ENCODE data around the gene KRTAP22-2.

Gene KRTAP22-2

DNA sequence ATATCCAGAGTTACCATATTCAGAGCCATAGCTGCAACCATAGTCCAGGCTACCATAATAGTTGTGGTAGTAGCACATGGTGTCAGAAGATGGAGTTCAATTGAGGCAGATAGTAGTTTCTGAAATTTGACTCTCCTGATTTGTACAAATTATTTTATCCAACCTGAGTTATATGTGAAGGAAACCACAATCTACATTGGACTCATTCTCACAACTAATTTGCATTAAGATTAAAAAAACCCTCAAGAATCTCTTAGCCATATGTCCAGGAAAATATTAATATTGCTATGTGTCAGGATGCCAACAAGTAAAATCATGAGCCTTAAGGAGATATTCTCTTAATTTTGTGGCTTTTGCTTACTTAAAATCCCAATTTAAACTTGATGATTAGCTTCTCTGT lies at the start of gene KRTAP22-2:
KRTAP22-2 (minus strand) TSS at position 101 of the 400 bp plus-strand sequence.
- no peak for DNase-seq

DNA sequence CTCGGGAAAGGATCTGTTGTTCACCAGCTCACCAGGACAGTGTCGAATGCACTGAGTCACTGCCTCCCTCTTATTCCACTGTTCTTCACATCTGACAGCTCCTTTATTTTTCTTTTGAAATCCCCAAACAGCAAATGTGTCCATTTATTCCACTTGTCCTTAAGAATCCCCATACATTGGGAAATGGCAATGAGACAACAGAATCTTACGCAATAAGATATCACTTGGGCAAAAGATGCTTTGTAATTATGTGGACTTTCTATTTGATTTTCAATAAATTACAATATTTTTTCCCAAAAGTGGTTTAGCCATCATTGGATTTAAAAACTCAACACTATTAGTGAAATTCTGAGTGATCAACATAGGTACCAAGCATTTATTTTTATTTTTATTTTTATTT lies 48.5 kb upstream of the KRTAP22-2 start:
- DNase-seq: no peak

DNA sequence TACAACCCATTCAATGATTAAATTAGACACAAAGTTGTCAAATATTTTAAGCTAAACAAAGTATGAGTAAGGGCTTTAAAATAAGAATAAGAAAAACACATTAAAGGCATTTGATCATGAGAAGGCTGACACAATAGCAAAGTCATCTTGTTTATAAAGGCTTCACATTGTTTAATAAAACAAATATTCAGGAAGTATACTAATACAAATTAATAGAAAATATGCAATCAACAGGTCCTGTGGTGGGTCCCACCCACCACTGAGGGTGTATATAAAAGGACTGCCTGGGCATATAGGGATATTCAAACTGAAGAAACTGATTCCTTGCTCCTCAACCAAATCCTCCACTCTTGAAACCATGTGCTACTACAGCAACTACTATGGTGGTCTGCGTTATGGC lies 44.7 kb upstream of the KRTAP22-2 start, which contains the start of gene KRTAP20-2:
KRTAP20-2 (plus strand) TSS at position 301 of the 400 bp plus-strand sequence; CDS start at position 359, 58 bp downstream.
- no peak for DNase-seq

DNA sequence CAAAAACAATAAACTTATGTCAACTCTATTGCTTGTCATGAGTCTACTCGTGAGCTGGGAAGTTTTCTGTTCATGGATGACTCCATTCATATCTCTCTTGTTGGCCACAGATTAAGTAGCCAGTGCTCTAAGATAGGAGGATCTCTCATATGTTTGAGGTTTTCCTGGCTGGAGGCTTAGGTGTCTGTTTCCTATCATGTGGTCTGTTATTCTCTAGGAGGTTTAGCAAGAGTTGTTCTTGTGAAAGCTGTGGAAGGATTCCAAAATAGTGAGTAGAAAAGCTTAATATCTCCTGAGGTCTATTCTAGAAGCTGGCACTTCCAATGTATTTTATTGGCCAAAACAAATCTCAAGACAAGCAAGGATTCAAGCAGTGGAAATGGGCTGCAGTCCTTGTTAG lies 39.0 kb upstream of the KRTAP22-2 start:
- no peak for DNase-seq

DNA sequence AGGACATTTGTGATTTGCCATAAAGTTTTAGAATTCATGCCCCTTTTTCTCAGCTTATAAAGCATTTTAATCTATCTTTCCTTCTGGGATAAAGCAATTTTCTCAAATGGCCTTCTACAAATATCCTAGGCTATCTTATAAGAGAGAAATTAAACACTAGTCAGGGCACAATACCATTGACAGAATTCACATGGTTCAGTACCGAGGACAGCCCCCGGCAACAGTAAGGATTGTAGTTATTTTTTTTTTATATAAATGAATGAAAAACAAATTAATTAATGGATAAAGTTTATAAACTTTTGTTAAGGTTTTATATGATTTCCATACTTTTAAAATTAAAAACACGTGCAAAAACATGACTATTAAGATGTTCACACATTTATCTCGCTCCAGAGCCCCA lies 37.9 kb upstream of the KRTAP22-2 start:
- no peak for DNase-seq

DNA sequence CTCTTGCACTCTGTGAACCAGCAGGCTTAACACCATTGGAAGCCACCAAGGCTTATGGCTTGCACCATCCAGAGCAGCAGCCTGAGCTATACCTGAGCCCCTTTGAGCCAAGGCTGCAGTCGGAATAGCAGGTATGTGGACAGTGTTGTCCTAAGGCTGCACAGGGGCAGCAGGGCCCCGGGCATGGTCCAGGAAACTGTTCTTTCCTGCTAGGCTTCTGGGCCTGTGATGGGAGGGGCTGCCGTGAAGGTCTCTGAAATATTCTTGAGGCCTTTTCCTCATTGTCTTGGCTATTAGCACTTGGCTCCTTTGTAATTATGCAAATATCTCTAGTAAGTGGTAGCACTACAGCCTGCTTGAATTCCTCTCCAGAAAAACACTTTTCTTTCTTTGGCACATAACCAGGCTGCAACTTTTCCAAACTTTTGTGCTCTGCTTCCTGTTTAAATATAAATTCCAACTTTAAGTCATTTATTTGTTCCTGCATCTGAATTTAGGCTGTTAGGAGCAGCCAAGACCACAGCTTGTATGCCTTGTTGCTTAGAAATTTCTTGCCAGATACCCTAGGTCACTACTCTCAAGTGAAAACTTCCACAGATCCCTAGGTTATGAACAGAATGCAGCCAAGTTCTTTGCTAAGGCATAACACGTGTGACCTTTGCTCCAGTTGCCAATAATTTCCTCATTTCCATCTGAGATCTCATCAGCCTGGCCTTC lies 35.4 kb upstream of the KRTAP22-2 start:
- no peak for DNase-seq

DNA sequence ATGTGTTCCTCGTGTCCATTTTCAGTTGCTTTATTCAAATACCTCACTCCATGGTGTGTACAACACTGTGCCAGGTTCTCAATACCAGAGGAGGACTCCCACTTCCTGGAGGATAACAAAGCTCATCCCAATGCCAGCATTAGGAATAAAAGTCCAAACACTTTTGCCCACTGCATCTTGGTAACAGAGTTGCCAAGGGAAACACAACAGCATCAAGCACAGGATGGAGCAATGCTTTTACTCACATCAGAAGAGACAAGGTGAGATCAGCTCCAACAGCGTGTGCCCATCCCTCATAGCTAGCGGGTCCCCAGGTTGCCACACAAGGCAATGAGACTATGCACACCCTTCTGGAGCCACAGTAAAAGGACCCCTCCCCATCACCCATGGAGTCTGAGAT lies 33.2 kb upstream of the KRTAP22-2 start:
- DNase-seq: no peak

DNA sequence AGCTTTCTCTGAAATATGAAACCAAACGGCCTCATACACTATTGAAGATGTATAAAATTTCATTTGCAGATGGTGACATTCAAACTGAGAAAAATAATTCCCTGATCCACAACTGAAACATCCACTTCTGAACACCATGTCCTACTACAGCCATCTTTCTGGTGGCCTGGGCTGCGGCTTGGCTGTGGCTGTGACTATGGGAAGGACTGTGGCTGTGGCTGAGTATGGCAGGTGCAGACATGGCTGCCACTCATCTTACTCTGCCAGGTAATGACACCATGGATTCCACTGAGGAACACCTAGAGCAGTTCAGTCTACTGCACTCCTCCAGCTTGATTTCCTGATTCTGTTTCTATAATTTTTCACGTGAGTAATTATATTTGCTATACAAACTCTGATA lies 30.3 kb upstream of the KRTAP22-2 start, which contains the start of gene KRTAP20-4:
KRTAP20-4 (plus strand) TSS at position 106 of the 400 bp plus-strand sequence.
- no peak for DNase-seq

DNA sequence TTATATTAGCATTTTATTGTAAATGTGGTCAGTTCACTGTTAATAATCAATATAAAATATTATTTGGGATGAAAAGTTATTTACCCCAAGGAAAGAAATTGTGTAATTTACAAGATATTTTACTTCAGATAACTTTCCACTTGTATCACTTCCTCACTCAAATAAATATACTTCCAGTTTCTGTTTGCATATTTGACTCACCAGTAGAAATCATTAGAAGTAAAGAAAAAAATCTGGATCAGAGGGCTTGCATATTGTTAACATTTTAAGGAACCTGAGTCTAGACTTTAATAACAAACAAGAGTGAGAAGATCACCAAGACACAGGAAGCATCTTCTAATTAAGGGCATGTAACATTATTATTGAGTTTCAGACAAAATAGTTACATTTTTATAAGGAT lies 29.9 kb upstream of the KRTAP22-2 start:
- no peak for DNase-seq

DNA sequence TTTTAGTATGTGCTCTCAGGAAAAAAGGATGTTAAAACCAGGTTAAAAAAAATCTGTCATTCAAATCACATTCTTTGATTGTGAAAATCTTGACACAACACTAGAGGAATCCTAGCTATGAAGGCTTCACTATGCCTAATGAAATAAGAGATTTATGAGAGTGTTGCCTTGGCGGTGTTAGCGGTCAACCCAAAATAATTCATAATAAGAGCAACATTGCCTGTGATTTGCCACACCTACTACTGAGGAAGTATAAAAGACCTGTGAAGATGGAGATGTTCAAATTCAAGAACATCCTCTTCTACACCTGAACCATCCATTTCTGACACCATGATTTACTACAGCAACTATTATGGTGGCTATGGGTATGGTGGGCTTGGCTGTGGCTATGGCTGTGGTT lies 25.9 kb upstream of the KRTAP22-2 start, which contains the start of gene KRTAP20-1:
KRTAP20-1 (plus strand) TSS at position 301 of the 400 bp plus-strand sequence; CDS start at position 331, 30 bp downstream.
- DNase-seq: no peak

DNA sequence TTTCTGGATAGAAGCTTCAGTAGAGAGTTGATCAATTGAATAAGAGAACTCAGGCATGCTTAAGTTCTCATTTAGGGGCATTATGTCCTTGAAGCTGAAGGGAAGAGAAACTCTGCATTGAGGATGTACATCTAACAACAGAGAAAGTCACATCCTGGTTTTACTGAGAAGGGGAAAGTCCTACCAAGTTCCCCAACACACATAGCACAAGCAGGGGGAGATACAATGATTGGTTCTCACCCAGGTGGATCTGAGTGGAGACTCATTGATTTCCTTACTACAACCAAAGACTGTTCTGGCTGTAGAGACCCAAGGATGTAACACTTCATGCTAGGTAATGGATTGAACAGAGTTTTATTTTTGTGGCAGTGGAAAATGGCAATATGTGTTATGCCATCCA lies 25.0 kb upstream of the KRTAP22-2 start:
- DNase-seq: no peak

DNA sequence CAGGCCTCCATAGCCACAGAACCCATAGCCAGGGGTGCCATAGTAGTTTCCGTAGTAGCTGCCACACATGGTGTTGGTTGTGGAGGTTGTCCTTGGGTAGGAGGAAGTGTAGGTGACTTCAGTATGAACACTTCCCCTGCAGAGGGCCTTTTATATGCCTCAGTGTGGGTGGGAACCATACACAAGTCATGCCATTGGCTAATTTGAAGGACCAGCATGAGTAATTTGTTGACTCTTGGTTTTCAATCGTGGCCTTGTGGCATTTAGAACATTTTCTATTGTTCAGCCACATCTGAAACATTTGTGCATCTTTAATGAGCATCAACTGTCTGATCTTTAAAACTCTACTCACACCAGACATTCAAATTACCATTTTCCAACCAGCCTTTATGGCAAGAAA lies 23.6 kb upstream of the KRTAP22-2 start, which contains the start of gene KRTAP6-1:
KRTAP6-1 (minus strand) TSS at position 95 of the 400 bp plus-strand sequence; CDS start at position 69, 26 bp downstream.
- no peak for DNase-seq

DNA sequence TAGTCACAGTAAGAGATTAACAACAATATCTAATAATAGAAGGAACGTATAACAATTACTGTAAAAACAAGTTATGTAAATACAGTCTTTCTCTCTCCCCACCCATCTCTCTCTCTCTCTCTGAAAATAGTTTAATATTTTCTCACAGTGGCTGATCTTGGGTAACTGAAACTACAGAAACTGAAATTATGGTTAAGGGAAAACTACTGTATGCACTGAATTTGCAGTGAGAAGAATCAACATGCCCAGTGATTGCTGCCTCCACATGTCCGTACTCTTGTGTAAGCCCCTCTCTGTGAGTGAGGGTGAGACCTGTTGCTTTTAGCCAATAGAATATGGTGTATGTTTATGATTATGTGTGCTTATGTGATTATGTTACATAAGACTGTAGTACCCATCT lies 21.9 kb upstream of the KRTAP22-2 start:
- DNase-seq: no peak

DNA sequence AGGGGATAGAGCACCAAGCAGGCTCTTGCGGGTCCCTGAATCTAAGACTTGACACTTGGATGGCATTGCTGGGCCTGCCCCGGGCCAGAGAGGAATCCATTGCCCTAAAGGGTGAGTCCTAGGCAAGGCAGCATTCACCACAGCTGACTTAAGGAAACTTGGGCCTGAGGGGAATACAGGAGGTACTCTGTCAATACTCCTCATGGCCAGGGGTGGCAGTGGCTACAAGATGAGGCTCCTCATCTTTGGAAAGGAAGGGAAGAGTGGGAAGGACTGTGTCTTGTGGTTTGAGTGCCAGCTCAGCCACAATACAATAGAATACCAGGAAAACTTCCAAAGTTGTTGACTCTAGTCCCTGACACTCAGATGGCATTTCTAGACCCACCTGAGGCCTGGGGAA lies 15.8 kb upstream of the KRTAP22-2 start:
- no peak for DNase-seq

DNA sequence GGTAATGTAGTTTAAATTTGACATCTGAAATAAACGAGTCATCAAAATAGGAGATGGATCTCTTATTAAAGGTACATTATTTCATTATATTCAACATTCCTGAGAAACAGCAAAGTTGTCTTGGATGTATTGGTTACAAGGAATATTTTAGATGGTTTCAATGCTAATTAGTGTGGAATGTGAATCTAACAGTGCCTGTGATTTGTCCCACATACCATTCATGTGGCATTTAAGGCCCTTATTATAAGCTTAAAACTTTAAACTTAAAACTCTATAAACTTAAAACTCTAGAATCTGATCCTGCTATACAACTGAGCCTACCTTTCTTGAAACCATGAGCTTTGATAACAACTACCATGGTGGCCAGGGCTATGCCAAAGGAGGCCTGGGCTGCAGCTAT lies 10.6 kb upstream of the KRTAP22-2 start, which contains the start of gene KRTAP22-1:
KRTAP22-1 (plus strand) TSS at position 301 of the 400 bp plus-strand sequence.
- no peak for DNase-seq

DNA sequence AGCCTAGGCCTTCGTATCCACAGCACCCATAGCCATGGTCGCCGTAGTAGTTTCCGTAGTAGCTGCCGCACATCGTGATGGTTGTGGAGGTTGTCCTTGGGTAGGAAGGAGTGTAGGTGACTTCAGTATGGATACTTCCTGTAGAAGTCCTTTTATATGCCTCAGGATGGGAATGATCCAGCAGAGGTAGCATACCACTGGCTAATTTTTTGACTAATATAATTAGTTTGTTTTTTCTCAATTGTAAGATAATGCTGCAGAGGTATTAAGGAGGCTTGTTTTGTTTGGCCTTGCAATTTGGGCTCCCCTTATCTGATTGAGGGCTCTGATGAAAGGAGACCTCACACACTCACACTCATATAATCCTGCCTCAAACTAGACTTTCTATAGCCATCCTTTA lies 8.6 kb upstream of the KRTAP22-2 start, which contains the start of gene KRTAP6-2:
KRTAP6-2 (minus strand) TSS at position 101 of the 400 bp plus-strand sequence; CDS start at position 73, 28 bp downstream.
- no peak for DNase-seq

DNA sequence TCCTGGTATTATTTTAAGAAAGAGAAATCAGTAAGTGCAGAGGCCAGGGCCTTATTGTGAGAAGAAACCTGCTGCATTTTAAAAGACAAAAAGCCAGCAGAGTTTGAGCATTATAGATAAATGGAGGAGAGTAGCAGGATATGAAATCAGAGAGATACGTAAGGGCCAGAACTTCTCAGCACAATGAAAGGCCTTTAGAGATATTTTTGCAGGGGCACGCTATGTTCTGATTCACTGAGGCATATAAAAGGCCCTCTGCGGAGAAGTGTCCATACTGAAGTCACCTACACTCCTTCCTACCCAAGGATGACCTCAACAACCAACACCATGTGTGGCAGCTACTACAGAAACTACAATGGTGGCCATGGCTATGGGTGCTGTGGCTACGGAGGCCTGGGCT lies 1.9 kb upstream of the KRTAP22-2 start, which contains the start of gene KRTAP6-3:
KRTAP6-3 (plus strand) TSS at position 301 of the 400 bp plus-strand sequence; CDS start at position 307, 6 bp downstream.
- no peak for DNase-seq

DNA sequence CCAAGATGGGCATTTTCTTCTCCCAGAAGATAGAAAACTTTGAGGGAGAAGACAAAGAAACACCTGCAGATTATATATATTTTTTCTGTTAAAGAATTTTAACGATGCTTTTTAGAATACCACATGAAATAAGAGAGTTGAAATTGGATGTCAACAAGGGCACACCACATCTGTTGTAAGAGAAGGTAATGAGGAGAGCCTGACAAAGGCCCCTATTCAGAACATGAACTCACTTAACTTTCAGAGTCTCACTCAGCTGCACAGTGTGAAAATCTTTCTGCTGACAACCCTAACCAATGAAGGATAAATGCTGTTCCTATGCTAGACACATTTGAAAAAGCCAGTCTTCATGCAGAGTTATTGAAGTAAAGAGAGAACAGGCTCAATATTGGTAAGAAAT lies 7.3 kb downstream of the KRTAP22-2 start:
- DNase-seq: no peak

DNA sequence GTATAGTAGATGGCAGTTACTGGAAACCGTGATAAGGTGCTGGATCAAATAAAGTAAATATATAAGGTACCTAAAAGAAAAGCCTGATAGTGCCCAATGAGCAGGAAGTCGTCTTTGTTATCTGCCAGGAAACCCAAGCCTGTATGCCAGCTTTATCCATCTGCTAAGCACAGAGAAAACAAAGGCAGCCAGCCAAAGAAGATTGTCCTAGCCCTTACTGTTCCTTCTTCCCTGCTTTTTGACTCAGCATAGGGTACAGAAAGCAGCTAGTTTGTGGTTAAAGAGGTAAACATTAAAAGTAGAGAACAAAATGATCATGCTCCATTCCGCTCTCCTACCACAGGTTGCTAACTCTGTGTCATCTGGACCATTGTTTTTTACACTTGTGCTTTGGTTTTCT lies 10.1 kb downstream of the KRTAP22-2 start:
- DNase-seq: no peak

DNA sequence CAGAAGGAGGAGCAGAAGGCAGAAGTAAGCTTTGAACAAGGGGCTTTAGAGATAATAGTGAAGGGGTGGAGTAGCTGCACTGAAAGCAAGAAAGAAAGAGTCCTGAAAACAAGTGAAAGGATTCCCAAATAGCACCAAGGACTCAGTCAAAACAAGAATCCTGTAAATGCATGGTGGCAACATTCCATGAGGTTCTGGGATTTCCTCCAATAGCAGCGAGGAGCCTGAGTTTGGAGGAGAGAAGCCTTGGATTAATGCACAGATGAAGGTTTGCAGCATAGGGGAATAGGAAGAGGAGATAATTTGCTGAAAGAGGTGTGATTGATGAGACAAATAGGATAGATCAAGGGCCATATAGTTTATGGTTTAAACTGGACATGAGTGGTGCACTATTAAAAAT lies 10.9 kb downstream of the KRTAP22-2 start:
- DNase-seq: no peak

DNA sequence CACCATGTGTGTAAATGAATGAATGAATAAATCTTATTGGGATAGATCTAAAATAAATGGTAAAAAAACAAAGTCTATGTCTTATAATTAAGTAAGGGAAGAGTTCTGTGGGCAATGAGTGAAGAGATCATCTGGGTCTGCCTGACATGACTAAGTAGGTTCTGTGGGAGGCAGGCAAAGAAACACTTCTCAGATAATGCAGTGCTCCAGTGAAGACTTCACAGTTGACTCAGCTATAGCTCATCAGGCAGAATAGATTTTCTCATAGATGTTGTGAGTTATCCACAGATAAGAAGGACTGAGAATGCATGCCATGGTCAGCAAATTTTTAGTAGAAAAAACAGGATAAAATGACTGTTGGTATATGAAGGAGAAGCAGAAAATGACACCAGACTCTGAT lies 12.4 kb downstream of the KRTAP22-2 start:
- DNase-seq: no peak

DNA sequence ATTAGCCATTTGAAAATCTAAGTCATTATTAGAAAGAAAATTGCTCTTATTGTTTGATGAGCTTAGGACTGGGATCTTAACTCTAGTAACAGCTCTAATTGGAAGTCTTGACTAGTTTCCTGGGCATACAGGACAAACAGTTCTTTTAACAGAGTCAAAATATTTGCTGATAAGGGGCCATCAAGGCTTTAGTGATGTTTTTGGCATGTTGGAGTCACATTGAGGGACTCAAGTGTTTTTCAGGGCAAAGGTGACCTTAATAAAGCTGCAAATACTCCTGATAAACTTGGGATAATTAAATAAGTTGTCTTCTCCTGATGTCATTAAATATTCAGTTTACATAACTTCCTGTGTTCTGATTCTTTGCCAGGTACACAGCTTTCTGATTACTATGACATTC lies 22.6 kb downstream of the KRTAP22-2 start:
- DNase-seq: no peak

DNA sequence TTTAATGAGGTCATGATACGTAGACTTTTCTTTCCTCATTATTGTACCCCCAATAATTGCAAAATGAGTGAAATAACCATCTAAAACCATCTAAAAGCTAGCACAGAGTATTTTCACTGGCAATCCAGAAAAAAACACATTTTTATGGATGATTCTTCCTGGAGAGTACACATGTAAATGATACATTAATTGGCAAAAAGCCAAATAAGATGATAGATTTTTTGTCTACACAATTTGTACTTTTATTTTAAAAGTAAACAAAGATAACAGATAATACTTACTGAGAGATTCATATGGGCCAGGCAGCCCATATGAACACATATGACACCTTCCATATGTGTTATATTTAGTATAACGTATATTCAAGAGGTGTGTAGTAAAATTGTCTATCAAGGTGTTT lies 26.6 kb downstream of the KRTAP22-2 start:
- DNase-seq: no peak

DNA sequence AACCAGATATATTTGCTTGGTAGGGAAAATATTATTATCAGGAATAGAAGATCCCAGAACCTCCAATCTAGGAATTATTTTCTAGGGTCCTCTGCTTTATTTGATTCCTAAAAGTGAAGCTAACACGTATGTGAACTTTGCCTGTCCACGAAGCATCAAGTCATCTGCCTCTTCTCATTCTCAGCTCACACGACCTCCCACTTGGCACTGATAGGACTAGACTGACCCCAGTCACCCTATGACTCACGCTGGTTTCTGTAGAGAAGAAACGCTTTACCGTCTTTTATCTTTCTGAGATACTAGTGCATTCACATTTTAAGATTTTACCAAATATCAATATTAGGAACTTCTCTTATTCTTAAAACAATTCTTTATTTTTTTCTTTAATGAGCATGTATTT lies 27.1 kb downstream of the KRTAP22-2 start:
- no peak for DNase-seq
